Peyer's patch (tissue), 4 donors: ENCODE measurements around the gene NCDN.

Experiments used
- CTCF ChIP-seq, 6 experiments: fragments of 450-650 bp in 4 of 6; fragments of 200-600 bp in 2 of 6; sonication (generic) in 1 of 6; IDR thresholded peaks; one replicate each; pipeline ENCODE4 v1.5.1; 2017 to 2019; ENCODE audit warnings: antibody characterized with exemption in 6 of 6, mild to moderate bottlenecking in 3 of 6, moderate library complexity in 1 of 6
- POLR2A ChIP-seq, 2 donors: fragments of 450-650 bp; IDR thresholded peaks; one replicate each; pipeline ENCODE4 v1.5.1; 2017; ENCODE audit warnings: antibody characterized with exemption in 2 of 2, mild to moderate bottlenecking in 2 of 2, moderate library complexity in 2 of 2

GRCh38 chr1:35598895-35599294 is 41.3 kb downstream of the NCDN start:
- no peak for TF ChIP-seq CTCF (IDR thresholded peaks at IDR 0.05)
- no peak for TF ChIP-seq POLR2A (IDR thresholded peaks at IDR 0.05)
